ENCODE data around the gene HAT1.

- TF ChIP-seq, protein P1, sequence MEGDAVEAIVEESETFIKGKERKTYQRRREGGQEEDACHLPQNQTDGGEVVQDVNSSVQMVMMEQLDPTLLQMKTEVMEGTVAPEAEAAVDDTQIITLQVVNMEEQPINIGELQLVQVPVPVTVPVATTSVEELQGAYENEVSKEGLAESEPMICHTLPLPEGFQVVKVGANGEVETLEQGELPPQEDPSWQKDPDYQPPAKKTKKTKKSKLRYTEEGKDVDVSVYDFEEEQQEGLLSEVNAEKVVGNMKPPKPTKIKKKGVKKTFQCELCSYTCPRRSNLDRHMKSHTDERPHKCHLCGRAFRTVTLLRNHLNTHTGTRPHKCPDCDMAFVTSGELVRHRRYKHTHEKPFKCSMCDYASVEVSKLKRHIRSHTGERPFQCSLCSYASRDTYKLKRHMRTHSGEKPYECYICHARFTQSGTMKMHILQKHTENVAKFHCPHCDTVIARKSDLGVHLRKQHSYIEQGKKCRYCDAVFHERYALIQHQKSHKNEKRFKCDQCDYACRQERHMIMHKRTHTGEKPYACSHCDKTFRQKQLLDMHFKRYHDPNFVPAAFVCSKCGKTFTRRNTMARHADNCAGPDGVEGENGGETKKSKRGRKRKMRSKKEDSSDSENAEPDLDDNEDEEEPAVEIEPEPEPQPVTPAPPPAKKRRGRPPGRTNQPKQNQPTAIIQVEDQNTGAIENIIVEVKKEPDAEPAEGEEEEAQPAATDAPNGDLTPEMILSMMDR (conservative IDR thresholded peaks at IDR 0.05; ENCODE audit: low read length) = no peak
- TF ChIP-seq EZH2phosphoT487 (IDR thresholded peaks at IDR 0.05; ENCODE audit: borderline replicate concordance) = no peak
Observed at GRCh38 chr2:171889808-171890207, 32.5 kb upstream of the HAT1 start.

Measured in Loucy (cell line).